ENCODE measurements around the gene OASL. TPM values are rescaled to one million over a fixed set of nuclear protein-coding genes. Genes with fewer than 3 reads are reported as not detected.

Gene OASL
- total and polyA plus RNA-seq, 2 of the 4 experiments (the other 2 are of a cell fraction), result under 0.01 to 0.05 TPM

DNA sequence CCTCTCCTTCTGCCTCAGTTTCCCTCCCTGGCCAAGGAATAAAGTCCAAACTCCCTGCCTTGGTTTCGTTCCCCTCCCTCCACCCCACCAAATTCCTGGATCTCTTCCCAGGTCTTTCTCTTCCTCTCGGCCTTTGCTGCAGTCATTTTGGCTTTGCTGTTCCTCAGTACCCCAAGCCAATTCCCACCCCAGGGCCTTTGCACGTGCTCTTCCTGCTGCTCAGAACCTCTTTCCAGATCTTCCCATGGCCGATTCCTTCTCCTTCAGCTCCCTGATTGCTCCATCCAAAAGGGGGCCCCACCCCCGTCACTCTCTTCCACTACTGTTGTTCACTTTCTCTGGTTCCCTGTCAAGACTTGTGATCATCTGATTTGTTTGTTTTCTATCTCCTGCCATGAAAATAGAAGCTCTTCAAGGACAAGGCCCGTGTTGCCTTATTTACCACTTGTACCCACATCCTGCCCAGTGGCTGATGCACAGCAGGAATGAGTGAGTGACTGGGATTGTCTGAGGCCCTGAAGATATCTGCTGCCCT, 57.6 kb downstream of the OASL start:
- DNase-seq, result no peak
- H3K4me1 ChIP-seq (ENCODE audit: control insufficient read depth, insufficient read depth, low read length), result no peaks in the 10 kb centered on the region
- H4K5ac ChIP-seq (ENCODE audit: low read depth, low read length), result no peak overlapping the region
- POLR2A ChIA-PET (ENCODE audit: unreplicated experiment), result no interaction called here
- CTCF ChIA-PET, result interaction anchor here (0.6 kb wide), 1 partner anchor 10 kb away, joined by 3 read pairs; no protein-coding TSS in a partner anchor
- WGBS, 2 experiments (ENCODE audit: extremely low coverage in 2 of 2, insufficient read length in 1 of 2), result 70% methylated on average over 4 of the region's 6 CpGs; no CpG with 5 or more reads in 1 of the 2 experiments
- no peak overlapping the region for H4K91ac ChIP-seq (ENCODE audit: insufficient read depth, low read depth, low read length)
- TF ChIP-seq RAD21 (IDR thresholded peaks at IDR 0.05; ENCODE audit: low read length) (no peak), MAFK (IDR thresholded peaks at IDR 0.05; ENCODE audit: low read depth, low read length) (no peak), MXI1 (IDR thresholded peaks at IDR 0.05; ENCODE audit: borderline replicate concordance, low read depth, low read length) (no peak), RCOR1 (IDR thresholded peaks at IDR 0.05; ENCODE audit: insufficient replicate concordance, low read length) (no peak), MAZ (IDR thresholded peaks at IDR 0.05; ENCODE audit: borderline replicate concordance, low read depth, low read length) (no peak), CHD1 (IDR thresholded peaks at IDR 0.05; ENCODE audit: low read depth, low read length) (no peak), POLR2A (IDR thresholded peaks at IDR 0.05; ENCODE audit: low read depth, low read length) (no peak)
- TF ChIP-seq, protein P1, sequence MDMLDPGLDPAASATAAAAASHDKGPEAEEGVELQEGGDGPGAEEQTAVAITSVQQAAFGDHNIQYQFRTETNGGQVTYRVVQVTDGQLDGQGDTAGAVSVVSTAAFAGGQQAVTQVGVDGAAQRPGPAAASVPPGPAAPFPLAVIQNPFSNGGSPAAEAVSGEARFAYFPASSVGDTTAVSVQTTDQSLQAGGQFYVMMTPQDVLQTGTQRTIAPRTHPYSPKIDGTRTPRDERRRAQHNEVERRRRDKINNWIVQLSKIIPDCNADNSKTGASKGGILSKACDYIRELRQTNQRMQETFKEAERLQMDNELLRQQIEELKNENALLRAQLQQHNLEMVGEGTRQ (IDR thresholded peaks at IDR 0.05; ENCODE audit: low read depth, low read length), result no peak
- TF ChIP-seq, protein P2, sequence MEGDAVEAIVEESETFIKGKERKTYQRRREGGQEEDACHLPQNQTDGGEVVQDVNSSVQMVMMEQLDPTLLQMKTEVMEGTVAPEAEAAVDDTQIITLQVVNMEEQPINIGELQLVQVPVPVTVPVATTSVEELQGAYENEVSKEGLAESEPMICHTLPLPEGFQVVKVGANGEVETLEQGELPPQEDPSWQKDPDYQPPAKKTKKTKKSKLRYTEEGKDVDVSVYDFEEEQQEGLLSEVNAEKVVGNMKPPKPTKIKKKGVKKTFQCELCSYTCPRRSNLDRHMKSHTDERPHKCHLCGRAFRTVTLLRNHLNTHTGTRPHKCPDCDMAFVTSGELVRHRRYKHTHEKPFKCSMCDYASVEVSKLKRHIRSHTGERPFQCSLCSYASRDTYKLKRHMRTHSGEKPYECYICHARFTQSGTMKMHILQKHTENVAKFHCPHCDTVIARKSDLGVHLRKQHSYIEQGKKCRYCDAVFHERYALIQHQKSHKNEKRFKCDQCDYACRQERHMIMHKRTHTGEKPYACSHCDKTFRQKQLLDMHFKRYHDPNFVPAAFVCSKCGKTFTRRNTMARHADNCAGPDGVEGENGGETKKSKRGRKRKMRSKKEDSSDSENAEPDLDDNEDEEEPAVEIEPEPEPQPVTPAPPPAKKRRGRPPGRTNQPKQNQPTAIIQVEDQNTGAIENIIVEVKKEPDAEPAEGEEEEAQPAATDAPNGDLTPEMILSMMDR (conservative IDR thresholded peaks at IDR 0.05; ENCODE audit: low read depth, low read length), result no peak
- H4K20me1 ChIP-seq (ENCODE audit: insufficient read depth, low read length), result no peaks in the 10 kb centered on the region
- dilution Hi-C loops (cut with HindIII; ENCODE audit: low sequenced_read_pairs, unreplicated experiment), result no loop called here
- no peak overlapping the region for H4K8ac ChIP-seq (ENCODE audit: low read depth in 2 of 2, low read length in 2 of 2)
- no peak overlapping the region for H3K56ac ChIP-seq (ENCODE audit: extremely low read depth, insufficient read depth, low read length)
- no peak overlapping the region for H2AFZ ChIP-seq (replicated peaks; ENCODE audit: low read length, poor library complexity)
- H3K36me3 ChIP-seq (ENCODE audit: control insufficient read depth, insufficient read depth, low read length), result no peaks in the 10 kb centered on the region
- H3K4me2 ChIP-seq (ENCODE audit: low read depth, low read length), result no peak overlapping the region
- in situ Hi-C loops (cut with MboI; ENCODE audit: low sequenced_read_pairs), result no loop called here
- H2BK15ac ChIP-seq (ENCODE audit: low read depth, low read length), result no peak overlapping the region
- no peak overlapping the region for H2AK9ac ChIP-seq (replicated peaks; ENCODE audit: low read depth, low read length, poor library complexity)
- no peak overlapping the region for H3K27ac ChIP-seq (ENCODE audit: insufficient read depth, low read length)
- H3K27me3 ChIP-seq (ENCODE audit: control insufficient read depth, insufficient read depth, low read length), result peaks cover 13% of the 10 kb centered on the region
- H3K18ac ChIP-seq (ENCODE audit: low read depth, low read length), result no peak overlapping the region
- no peak overlapping the region for H3K4ac ChIP-seq (ENCODE audit: low read depth, low read length)
- intact Hi-C loops (cut with micrococcal nuclease), result no loop called here
- BruUV-seq (replicated peaks), result no TSS peak
- no peak overlapping the region for H2BK120ac ChIP-seq (ENCODE audit: low read depth, low read length)
- no peak for ATAC-seq (ENCODE audit: low read depth)
- H2AK5ac ChIP-seq (ENCODE audit: low read depth, low read length), result no peak overlapping the region
- no peak overlapping the region for H2BK20ac ChIP-seq (ENCODE audit: low read depth, low read length)
- H2BK5ac ChIP-seq (ENCODE audit: low read depth, low read length, poor library complexity, severe bottlenecking), result no peak overlapping the region
- H3K4me3 ChIP-seq (ENCODE audit: insufficient read depth, low read depth, low read length), result no peak overlapping the region
- no peaks in the 10 kb centered on the region for H3K9me1 ChIP-seq (ENCODE audit: insufficient read depth, low read length)
- H3K14ac ChIP-seq (replicated peaks; ENCODE audit: low read depth, low read length), result no peak overlapping the region
- no peak overlapping the region for H3K9ac ChIP-seq (ENCODE audit: low read depth, low read length)
- no peak overlapping the region for H3K23ac ChIP-seq (ENCODE audit: low read depth, low read length)
- no peaks in the 10 kb centered on the region for H3K79me1 ChIP-seq (ENCODE audit: low read depth in 1 of 2, low read length in 2 of 2)
- H3K9me3 ChIP-seq (ENCODE audit: control insufficient read depth, insufficient read depth, low read length), result no peaks in the 10 kb centered on the region; the same call in 1 of the 2 replicates

Data from IMR-90 (cell line).